Measurements from ENCODE around the gene DOK6. TPM values are rescaled to one million over a fixed set of nuclear protein-coding genes. Genes with fewer than 3 reads are reported as not detected.

Gene DOK6
- total and polyA plus RNA-seq, 2 donors (not counting 1 experiment from before 2014, with no cell fraction given) = not detected

DNA sequence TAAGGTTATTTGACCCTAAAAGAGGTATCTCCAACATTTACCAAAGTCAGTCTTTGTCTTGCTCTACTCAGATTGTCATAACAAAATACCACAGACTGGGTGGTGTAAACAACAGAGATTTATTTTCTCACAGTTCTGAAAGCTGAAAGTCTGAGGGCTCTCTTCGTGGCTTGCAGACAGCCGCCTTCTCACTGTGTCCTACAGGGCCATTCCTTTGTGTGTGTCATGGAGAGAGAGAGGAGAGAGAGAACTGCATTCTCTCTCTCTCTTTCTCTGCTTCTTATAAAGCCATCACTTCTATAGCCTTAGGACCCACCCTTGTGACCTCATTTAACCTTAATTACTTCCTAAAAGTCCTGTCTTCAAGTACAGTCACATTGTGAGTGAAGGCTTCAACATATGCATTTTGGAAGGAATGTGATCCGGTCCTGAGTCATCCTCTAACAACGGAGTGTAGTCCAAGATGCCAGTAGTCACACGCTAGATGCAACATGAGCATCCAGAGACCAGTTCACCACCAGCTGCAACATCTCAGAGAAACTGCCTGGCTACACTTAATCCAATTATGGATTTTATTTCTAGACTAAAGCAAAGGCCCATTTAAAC is 416.8 kb downstream of the DOK6 start:
- Histone ChIP-seq H3K4me2 (replicated peaks; ENCODE audit: low read depth, low read length, poor library complexity, severe bottlenecking) (no peak overlapping the region), H4K20me1 (ENCODE audit: control insufficient read depth, insufficient read depth, low read length, poor library complexity, severe bottlenecking) (no peaks in the 10 kb centered on the region), H3K27me3 (replicated peaks in 1 of 4; ENCODE audit: control extremely low read depth in 1 of 4, control insufficient read depth in 3 of 4, insufficient read depth in 4 of 4, low read length in 3 of 4) (no peaks in the 10 kb centered on the region), H3K4me3 (ENCODE audit: control extremely low read depth in 1 of 5, extremely low read depth in 1 of 5, insufficient read depth in 1 of 5, low read depth in 2 of 5, low read length in 4 of 5) (no peak overlapping the region), H3K4me1 (ENCODE audit: control insufficient read depth in 2 of 2, insufficient read depth in 2 of 2, low read length in 2 of 2) (no peaks in the 10 kb centered on the region), H2AFZ (ENCODE audit: insufficient read depth, low read depth, low read length, poor library complexity, severe bottlenecking) (no peak overlapping the region), H3K27ac (ENCODE audit: low read length in 2 of 2) (no peak overlapping the region), H3K9ac (ENCODE audit: low read length) (no peak overlapping the region), H3K79me2 (ENCODE audit: control insufficient read depth, insufficient read depth, low read length) (no peaks in the 10 kb centered on the region), H3K36me3 (replicated peaks in 1 of 2; ENCODE audit: control extremely low read depth in 1 of 2, control insufficient read depth in 1 of 2, extremely low read depth in 1 of 2, insufficient read depth in 2 of 2, low read length in 1 of 2) (no peaks in the 10 kb centered on the region), H3K9me3 (ENCODE audit: control extremely low read depth in 1 of 3, control insufficient read depth in 2 of 3, insufficient read depth in 1 of 3, low read length in 2 of 3) (peaks cover 0 to 4% (median 0%) of the 10 kb centered on the region in 3 donors)
- DNase-seq (no peak), ATAC-seq (ENCODE audit: low read depth) (no peak)
- CTCF ChIA-PET = no interaction called here
- Mint-ChIP-seq H3K4me3 (no peak overlapping the region), H3K27me3 (no peaks in the 10 kb centered on the region), H3K9me3 (ENCODE audit: insufficient read depth) (no peaks in the 10 kb centered on the region), H3K4me1 (no peaks in the 10 kb centered on the region), H3K27ac (no peak overlapping the region)
- intact Hi-C loops (cut with micrococcal nuclease) = no loop called here
- POLR2A ChIA-PET = no interaction called here
- 100% methylated on average over 2 of the region's 5 CpGs for whole genome bisulfite sequencing (ENCODE audit: insufficient coverage)
- TF ChIP-seq CTCF (IDR thresholded peaks at IDR 0.05) (no peak), EZH2 (IDR thresholded peaks at IDR 0.05; ENCODE audit: borderline replicate concordance, insufficient read depth, low read depth, low read length, poor library complexity, severe bottlenecking) (no peak)

DNA sequence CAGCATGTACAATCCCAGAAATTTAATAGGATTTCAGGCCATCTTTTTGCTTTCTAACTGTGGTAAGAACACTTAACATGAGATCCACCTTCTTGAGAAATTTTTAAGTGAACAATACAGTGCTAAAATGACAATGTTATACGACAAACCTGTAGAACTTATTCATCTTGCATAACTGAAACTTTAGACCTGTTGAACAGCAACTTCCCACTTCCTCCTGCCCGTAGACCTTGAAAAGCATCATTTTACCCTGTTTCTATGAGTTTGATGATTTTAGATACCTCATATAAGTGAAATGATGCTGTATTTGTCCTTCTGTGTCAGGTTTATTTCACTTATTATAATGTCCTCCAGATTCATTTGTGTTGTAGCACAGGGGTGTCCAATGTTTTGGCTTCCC is 418.8 kb downstream of the DOK6 start:
- Mint-ChIP-seq H3K4me3 (no peak overlapping the region), H3K27ac (no peak overlapping the region), H3K27me3 (no peaks in the 10 kb centered on the region), H3K9me3 (ENCODE audit: insufficient read depth) (no peaks in the 10 kb centered on the region), H3K4me1 (no peaks in the 10 kb centered on the region)
- no peaks in the 10 kb centered on the region for H3K79me2 ChIP-seq (ENCODE audit: control insufficient read depth, insufficient read depth, low read length)
- no peaks in the 10 kb centered on the region for H4K20me1 ChIP-seq (ENCODE audit: control insufficient read depth, insufficient read depth, low read length, poor library complexity, severe bottlenecking)
- no peak overlapping the region for H3K4me2 ChIP-seq (replicated peaks; ENCODE audit: low read depth, low read length, poor library complexity, severe bottlenecking)
- H3K4me3 ChIP-seq (ENCODE audit: control extremely low read depth in 1 of 5, extremely low read depth in 1 of 5, insufficient read depth in 1 of 5, low read depth in 2 of 5, low read length in 4 of 5) = no peak overlapping the region
- H3K27ac ChIP-seq (ENCODE audit: low read length in 2 of 2) = no peak overlapping the region
- TF ChIP-seq EZH2 (IDR thresholded peaks at IDR 0.05; ENCODE audit: borderline replicate concordance, insufficient read depth, low read depth, low read length, poor library complexity, severe bottlenecking) (no peak), CTCF (IDR thresholded peaks at IDR 0.05) (no peak)
- WGBS (ENCODE audit: insufficient coverage) = no CpG with 5 or more reads among the region's 2 CpGs
- ChIA-PET POLR2A (no interaction called here), CTCF (no interaction called here)
- peaks cover 0 to 4% (median 0%) of the 10 kb centered on the region in 3 donors for H3K9me3 ChIP-seq (ENCODE audit: control extremely low read depth in 1 of 3, control insufficient read depth in 2 of 3, insufficient read depth in 1 of 3, low read length in 2 of 3)
- H3K9ac ChIP-seq (ENCODE audit: low read length) = no peak overlapping the region
- ATAC-seq (ENCODE audit: low read depth) (no peak), DNase-seq (no peak)
- no peaks in the 10 kb centered on the region for H3K4me1 ChIP-seq (ENCODE audit: control insufficient read depth in 2 of 2, insufficient read depth in 2 of 2, low read length in 2 of 2)
- H3K36me3 ChIP-seq (replicated peaks in 1 of 2; ENCODE audit: control extremely low read depth in 1 of 2, control insufficient read depth in 1 of 2, extremely low read depth in 1 of 2, insufficient read depth in 2 of 2, low read length in 1 of 2) = no peaks in the 10 kb centered on the region
- H3K27me3 ChIP-seq (replicated peaks in 1 of 4; ENCODE audit: control extremely low read depth in 1 of 4, control insufficient read depth in 3 of 4, insufficient read depth in 4 of 4, low read length in 3 of 4) = no peaks in the 10 kb centered on the region
- intact Hi-C loops (cut with micrococcal nuclease) = no loop called here
- no peak overlapping the region for H2AFZ ChIP-seq (ENCODE audit: insufficient read depth, low read depth, low read length, poor library complexity, severe bottlenecking)

Data from B cell (primary cell).